Activated CD8-positive, alpha-beta memory T cell treated with anti-CD3 and anti-CD28 coated beads, Interleukin-2, amount 10 ng/mL, durations not matched to agents 7 days and 5 days (primary cell): ENCODE results near the gene RNF169. TPM values are rescaled to one million over a fixed set of nuclear protein-coding genes. Genes with fewer than 3 reads are reported as not detected.

Experiments
- ATAC-seq: fragments of 150-1000 bp; cut with Tn5 transposase; one replicate; pipeline ENCODE4 v1.10.0; 2021; ENCODE audit warnings: moderate library complexity
- CTCF ChIA-PET: fragments of 350-600 bp; sonication (Branson Sonifier 250); formaldehyde crosslinking; loops from one replicate; lab custom pipeline; 2021; ENCODE audit warnings: antibody characterized with exemption; lab: Charles Lee
- DNase-seq: peaks from one replicate; pipeline ENCODE4 v3.0.0-alpha.2; 2020
- H3K27ac Mint-ChIP-seq: one replicate; pipeline ENCODE4 v1.8.0; 2021; ENCODE audit warnings: mild to moderate bottlenecking, mixed read lengths
- H3K27me3 Mint-ChIP-seq: one replicate; pipeline ENCODE4 v1.8.0; 2021; ENCODE audit warnings: mixed read lengths
- H3K36me3 Mint-ChIP-seq: one replicate; pipeline ENCODE4 v1.8.0; 2021; ENCODE audit warnings: mild to moderate bottlenecking, mixed read lengths
- H3K4me1 Mint-ChIP-seq: one replicate; pipeline ENCODE4 v1.8.0; 2021; ENCODE audit warnings: mixed read lengths
- H3K4me3 Mint-ChIP-seq: one replicate; pipeline ENCODE4 v1.8.0; 2021; ENCODE audit warnings: mild to moderate bottlenecking, moderate library complexity, mixed read lengths
- H3K9me3 Mint-ChIP-seq: one replicate; pipeline ENCODE4 v1.8.0; 2022; ENCODE audit warnings: low read depth, mixed read lengths
- total RNA-seq, 2 experiments: library from RNA; stranded (reverse); gene quantifications; one replicate each; pipeline ENCODE4 v1.2.3, GENCODE V29; 2021

RNF169 gene
- total RNA-seq, 2 experiments from 2014 or later = 17.2 to 17.3 TPM

- ATAC-seq (no peak), DNase-seq (no peak)
- no peaks in the 10 kb centered on the region for H3K27me3 Mint-ChIP-seq
- peaks cover 24% of the 10 kb centered on the region for H3K4me1 Mint-ChIP-seq
- CTCF ChIA-PET = interaction anchor here (0.7 to 1.6 kb wide), 2 partner anchors 41 to 95 kb away, joined by 3 read pairs; no protein-coding TSS in a partner anchor
- H3K27ac Mint-ChIP-seq = no peak overlapping the region
- H3K9me3 Mint-ChIP-seq = no peaks in the 10 kb centered on the region
- peaks cover 10% of the 10 kb centered on the region for H3K36me3 Mint-ChIP-seq
- no peak overlapping the region for H3K4me3 Mint-ChIP-seq
Observed at GRCh38 chr11:74780248-74781005, 31.8 kb downstream of the RNF169 start.

GRCh38 chr11:74783241-74783871 lies 34.7 kb downstream of the RNF169 start:
- Mint-ChIP-seq H3K27me3 (no peaks in the 10 kb centered on the region), H3K4me3 (peak overlapping the region; percentile 6), H3K9me3 (no peaks in the 10 kb centered on the region), H3K27ac (peak overlapping the region; percentile 65), H3K36me3 (peaks cover 11% of the 10 kb centered on the region), H3K4me1 (peaks cover 21% of the 10 kb centered on the region)
- DNase-seq (peak; percentile 46), ATAC-seq (peak; percentile 87)
- CTCF ChIA-PET = interaction anchor here (0.5 to 1.4 kb wide), 3 partner anchors 13 to 113 kb away, joined by 3 read pairs; no protein-coding TSS in a partner anchor

GRCh38 chr11:74784234-74784633 lies 35.6 kb downstream of the RNF169 start:
- DNase-seq (no peak), ATAC-seq (no peak)
- H3K27me3 Mint-ChIP-seq = no peaks in the 10 kb centered on the region
- peak overlapping the region; percentile 5 for H3K27ac Mint-ChIP-seq
- H3K36me3 Mint-ChIP-seq = peaks cover 11% of the 10 kb centered on the region
- H3K4me1 Mint-ChIP-seq = peaks cover 21% of the 10 kb centered on the region
- H3K9me3 Mint-ChIP-seq = no peaks in the 10 kb centered on the region
- no peak overlapping the region for H3K4me3 Mint-ChIP-seq
- CTCF ChIA-PET = interaction anchor here (0.5 kb wide), 1 partner anchor 40 kb away, joined by 3 read pairs; no protein-coding TSS in a partner anchor

- Mint-ChIP-seq H3K27me3 (no peaks in the 10 kb centered on the region), H3K36me3 (peaks cover 15% of the 10 kb centered on the region), H3K27ac (no peak overlapping the region), H3K4me1 (peaks cover 21% of the 10 kb centered on the region), H3K4me3 (no peak overlapping the region), H3K9me3 (no peaks in the 10 kb centered on the region)
- CTCF ChIA-PET = no interaction called here
- ATAC-seq (no peak), DNase-seq (no peak)
Observed at GRCh38 chr11:74784726-74785125, 36.1 kb downstream of the RNF169 start.

- ATAC-seq (no peak), DNase-seq (no peak)
- Mint-ChIP-seq H3K4me1 (peaks cover 21% of the 10 kb centered on the region), H3K4me3 (no peak overlapping the region), H3K27ac (no peak overlapping the region), H3K27me3 (no peaks in the 10 kb centered on the region), H3K9me3 (peaks cover 6% of the 10 kb centered on the region), H3K36me3 (peaks cover 31% of the 10 kb centered on the region)
- CTCF ChIA-PET = no interaction called here
Observed at GRCh38 chr11:74786574-74786973, 37.9 kb downstream of the RNF169 start.

GRCh38 chr11:74791333-74792100 lies 42.9 kb downstream of the RNF169 start:
- H3K36me3 Mint-ChIP-seq = peaks cover 63% of the 10 kb centered on the region

GRCh38 chr11:74806267-74806666 lies 57.6 kb downstream of the RNF169 start:
- Mint-ChIP-seq H3K36me3 (peaks cover 17% of the 10 kb centered on the region), H3K27me3 (no peaks in the 10 kb centered on the region), H3K4me1 (no peaks in the 10 kb centered on the region)

More at GRCh38 chr11:74791333-74792100, 42.9 kb downstream of the RNF169 start:
- H3K4me1 Mint-ChIP-seq = no peaks in the 10 kb centered on the region
- CTCF ChIA-PET = interaction anchor here (0.8 kb wide), 1 partner anchor 49 kb away, joined by 3 read pairs; no protein-coding TSS in a partner anchor
- ATAC-seq (no peak), DNase-seq (no peak)
- H3K27ac Mint-ChIP-seq = no peak overlapping the region
- peaks cover 7% of the 10 kb centered on the region for H3K9me3 Mint-ChIP-seq
- no peaks in the 10 kb centered on the region for H3K27me3 Mint-ChIP-seq
- H3K4me3 Mint-ChIP-seq = no peak overlapping the region

GRCh38 chr11:74809801-74810200 lies 61.2 kb downstream of the RNF169 start:
- H3K27me3 Mint-ChIP-seq = no peaks in the 10 kb centered on the region
- DNase-seq (no peak), ATAC-seq (no peak)
- H3K4me3 Mint-ChIP-seq = no peak overlapping the region
- H3K36me3 Mint-ChIP-seq = peaks cover 22% of the 10 kb centered on the region
- CTCF ChIA-PET = no interaction called here
- no peaks in the 10 kb centered on the region for H3K9me3 Mint-ChIP-seq
- H3K27ac Mint-ChIP-seq = no peak overlapping the region
- no peaks in the 10 kb centered on the region for H3K4me1 Mint-ChIP-seq

More at GRCh38 chr11:74806267-74806666, 57.6 kb downstream of the RNF169 start:
- DNase-seq (no peak), ATAC-seq (no peak)
- Mint-ChIP-seq H3K4me3 (no peak overlapping the region), H3K9me3 (no peaks in the 10 kb centered on the region), H3K27ac (no peak overlapping the region)
- CTCF ChIA-PET = no interaction called here

- Mint-ChIP-seq H3K27ac (no peak overlapping the region), H3K9me3 (no peaks in the 10 kb centered on the region), H3K27me3 (no peaks in the 10 kb centered on the region), H3K4me3 (no peak overlapping the region), H3K4me1 (peaks cover 20% of the 10 kb centered on the region), H3K36me3 (peaks cover 59% of the 10 kb centered on the region)
- CTCF ChIA-PET = no interaction called here
- no peak for ATAC-seq
- no peak for DNase-seq
Observed at GRCh38 chr11:74815966-74816365, 67.3 kb downstream of the RNF169 start.

GRCh38 chr11:74816664-74817063 lies 68.0 kb downstream of the RNF169 start:
- Mint-ChIP-seq H3K9me3 (no peaks in the 10 kb centered on the region), H3K27me3 (no peaks in the 10 kb centered on the region), H3K4me1 (peaks cover 22% of the 10 kb centered on the region), H3K4me3 (no peak overlapping the region), H3K27ac (no peak overlapping the region), H3K36me3 (peaks cover 61% of the 10 kb centered on the region)
- DNase-seq (no peak), ATAC-seq (no peak)
- CTCF ChIA-PET = no interaction called here

- Mint-ChIP-seq H3K4me1 (peaks cover 25% of the 10 kb centered on the region), H3K9me3 (no peaks in the 10 kb centered on the region)
Observed at GRCh38 chr11:74818283-74818946, 69.8 kb downstream of the RNF169 start.

GRCh38 chr11:74819400-74819799 lies 70.8 kb downstream of the RNF169 start:
- Mint-ChIP-seq H3K4me1 (peaks cover 25% of the 10 kb centered on the region), H3K4me3 (no peak overlapping the region), H3K27me3 (no peaks in the 10 kb centered on the region), H3K36me3 (peaks cover 77% of the 10 kb centered on the region), H3K27ac (no peak overlapping the region), H3K9me3 (peaks cover 8% of the 10 kb centered on the region)
- DNase-seq (no peak), ATAC-seq (no peak)
- CTCF ChIA-PET = no interaction called here

More at GRCh38 chr11:74818283-74818946, 69.8 kb downstream of the RNF169 start:
- ATAC-seq = no peak
- CTCF ChIA-PET = no interaction called here
- H3K4me3 Mint-ChIP-seq = no peak overlapping the region
- H3K27me3 Mint-ChIP-seq = no peaks in the 10 kb centered on the region
- H3K27ac Mint-ChIP-seq = peak overlapping the region; percentile 74
- no peak for DNase-seq
- peaks cover 67% of the 10 kb centered on the region for H3K36me3 Mint-ChIP-seq

- CTCF ChIA-PET = no interaction called here
- no peak overlapping the region for H3K4me3 Mint-ChIP-seq
- ATAC-seq = no peak
Observed at GRCh38 chr11:74820763-74821162, 72.1 kb downstream of the RNF169 start.

More at GRCh38 chr11:74820763-74821162, 72.1 kb downstream of the RNF169 start:
- Mint-ChIP-seq H3K4me1 (peaks cover 25% of the 10 kb centered on the region), H3K9me3 (peaks cover 16% of the 10 kb centered on the region), H3K27ac (no peak overlapping the region), H3K36me3 (peaks cover 86% of the 10 kb centered on the region), H3K27me3 (no peaks in the 10 kb centered on the region)
- DNase-seq = no peak
